OCI-M2 (cell line): ENCODE measurements around the gene FCER2.
"Not testable (repeated sequence)": the region's sequence is repeated elsewhere in the genome, so short reads cannot be mapped to it uniquely, and the experiment has no call there.

Source experiments
- DNase-seq: peaks from one replicate; lab custom pipeline; 2025; ENCODE audit not compliant: unreplicated experiment; lab: John Stamatoyannopoulos, UW

Gene FCER2

DNA sequence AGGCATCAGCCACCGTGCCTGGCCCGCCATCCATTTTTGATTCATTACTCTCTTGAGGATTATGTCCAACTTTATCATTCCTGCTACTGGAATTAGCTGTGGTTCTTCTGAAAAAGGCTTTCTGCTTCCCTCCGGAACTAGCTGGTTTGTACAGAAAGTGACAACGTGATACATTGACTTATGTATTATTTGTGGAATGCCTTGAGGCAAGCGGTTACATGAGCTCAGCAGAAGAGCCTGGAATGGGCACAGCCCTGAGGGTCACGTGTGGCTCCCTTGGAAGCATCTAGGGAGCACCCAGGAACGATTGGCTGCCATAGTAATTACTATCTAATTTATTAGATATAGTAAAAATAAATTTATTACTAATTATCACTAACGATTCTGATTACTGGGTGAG lies 47.5 kb downstream of the FCER2 start:
- DNase-seq = no peak

DNA sequence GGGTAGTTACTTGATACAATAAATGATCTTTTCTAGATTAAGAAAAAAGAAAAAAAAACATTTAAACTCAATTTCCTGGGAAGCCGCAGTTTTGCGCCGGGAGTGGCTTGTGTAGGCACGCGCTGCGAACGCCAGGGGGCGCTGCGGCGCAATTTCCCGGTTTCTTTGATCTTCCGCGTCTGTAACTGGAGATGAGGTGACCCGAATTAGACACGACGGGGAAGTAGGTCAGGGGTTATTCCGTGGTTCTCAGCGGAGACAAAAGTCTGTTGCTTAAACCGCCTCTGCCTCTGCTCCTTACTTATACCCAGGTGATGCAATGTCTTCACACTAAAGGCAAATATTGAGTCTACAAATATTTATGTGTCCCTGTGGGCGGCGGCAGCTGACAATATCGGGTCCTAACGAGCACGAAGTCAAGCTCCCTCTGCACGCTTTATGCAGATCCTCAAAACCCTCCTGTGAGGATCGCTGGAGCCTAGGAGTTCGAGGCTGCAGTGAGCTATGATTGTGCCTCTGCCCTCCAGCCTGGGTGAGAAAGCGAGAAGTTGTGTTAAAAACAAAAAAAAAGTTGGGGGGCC lies 49.8 kb downstream of the FCER2 start:
- no peak for DNase-seq

DNA sequence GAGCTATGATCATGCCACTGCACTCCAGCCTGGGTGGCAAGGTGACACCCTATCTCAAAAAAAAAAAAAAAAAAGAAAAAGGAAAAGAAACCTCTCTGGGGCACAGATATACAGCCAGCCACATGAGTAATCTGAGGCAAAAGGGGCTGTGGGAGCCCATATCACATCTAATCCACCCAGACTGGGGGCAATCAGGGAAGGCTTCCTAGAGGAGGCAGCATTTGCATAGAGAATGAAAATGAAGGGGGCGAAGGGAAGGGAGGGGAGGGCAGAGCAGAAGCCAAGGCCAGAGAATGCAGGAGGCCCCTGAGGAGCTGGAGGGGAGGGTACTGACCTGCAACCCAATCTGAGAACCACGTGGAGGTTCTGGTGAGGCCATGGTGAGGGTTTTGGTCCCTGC lies 51.8 kb downstream of the FCER2 start:
- no peak for DNase-seq

DNA sequence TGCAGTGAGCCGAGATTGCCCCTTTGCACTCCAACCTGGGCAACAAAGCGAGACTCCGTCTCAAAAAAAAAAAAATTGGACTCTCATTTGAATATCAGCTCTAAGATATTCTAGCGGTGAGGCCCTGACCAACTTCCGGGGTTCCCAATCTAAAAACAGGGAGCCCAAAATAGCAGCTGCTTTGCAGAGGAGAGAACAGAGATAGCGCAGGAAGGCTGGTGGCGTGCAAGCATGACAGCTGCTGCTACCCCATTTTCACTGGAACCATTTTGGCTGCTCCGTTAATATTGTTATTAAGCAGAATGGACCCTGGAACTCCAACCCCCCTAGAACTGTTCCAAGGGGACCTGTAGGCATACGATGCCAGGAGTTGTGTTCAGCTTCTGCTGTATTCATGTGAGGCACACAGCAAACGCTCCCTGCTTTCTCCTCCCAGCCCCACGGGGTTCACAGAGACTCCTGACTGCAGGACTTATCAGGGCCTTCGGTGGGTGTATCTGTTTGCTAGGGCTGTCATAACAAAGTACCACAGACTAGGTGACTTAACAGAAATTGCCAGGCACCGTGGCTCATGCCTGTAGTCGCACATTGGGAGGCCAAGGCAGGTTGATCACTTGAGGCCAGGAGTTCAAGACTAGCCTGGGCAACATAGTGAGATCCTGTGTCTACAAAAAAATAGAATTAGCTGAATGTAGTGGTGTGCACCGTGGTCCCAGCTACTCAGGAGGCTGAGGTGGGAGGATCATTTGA lies 53.5 kb downstream of the FCER2 start:
- DNase-seq = no peak

DNA sequence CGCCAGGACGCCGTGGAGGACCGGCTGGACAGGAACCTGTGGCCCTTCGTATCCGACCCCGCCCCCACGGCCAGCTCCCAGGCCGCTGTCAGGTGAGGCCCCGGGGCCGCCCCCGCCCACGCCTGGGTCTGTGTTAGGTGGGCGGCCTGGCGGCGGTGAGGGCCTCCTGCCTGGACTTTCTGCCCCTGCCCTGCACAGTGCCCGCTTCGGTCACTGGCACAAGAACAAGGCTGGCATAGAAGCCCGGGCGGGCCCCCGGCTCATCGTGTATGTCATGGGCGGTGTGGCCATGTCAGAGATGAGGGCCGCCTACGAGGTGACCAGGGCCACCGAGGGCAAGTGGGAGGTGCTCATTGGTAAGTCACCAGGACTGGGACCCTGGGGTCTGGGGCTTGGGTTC lies 54.8 kb downstream of the FCER2 start:
- DNase-seq = no peak

DNA sequence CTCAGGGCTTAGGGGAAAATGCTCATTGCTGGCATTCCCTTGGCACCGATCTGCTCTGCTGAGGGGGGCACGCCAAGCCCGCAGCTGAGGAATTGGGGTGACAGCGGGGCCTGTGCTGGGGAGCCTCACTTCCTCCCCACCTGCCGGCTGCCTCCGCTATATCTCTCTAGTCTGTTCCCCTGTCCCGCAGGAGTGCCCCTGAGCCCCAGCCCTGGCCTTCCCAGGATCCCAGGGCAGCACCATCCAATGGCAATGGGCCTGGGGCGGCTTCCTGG lies 55.6 kb downstream of the FCER2 start:
- no peak for DNase-seq

DNA sequence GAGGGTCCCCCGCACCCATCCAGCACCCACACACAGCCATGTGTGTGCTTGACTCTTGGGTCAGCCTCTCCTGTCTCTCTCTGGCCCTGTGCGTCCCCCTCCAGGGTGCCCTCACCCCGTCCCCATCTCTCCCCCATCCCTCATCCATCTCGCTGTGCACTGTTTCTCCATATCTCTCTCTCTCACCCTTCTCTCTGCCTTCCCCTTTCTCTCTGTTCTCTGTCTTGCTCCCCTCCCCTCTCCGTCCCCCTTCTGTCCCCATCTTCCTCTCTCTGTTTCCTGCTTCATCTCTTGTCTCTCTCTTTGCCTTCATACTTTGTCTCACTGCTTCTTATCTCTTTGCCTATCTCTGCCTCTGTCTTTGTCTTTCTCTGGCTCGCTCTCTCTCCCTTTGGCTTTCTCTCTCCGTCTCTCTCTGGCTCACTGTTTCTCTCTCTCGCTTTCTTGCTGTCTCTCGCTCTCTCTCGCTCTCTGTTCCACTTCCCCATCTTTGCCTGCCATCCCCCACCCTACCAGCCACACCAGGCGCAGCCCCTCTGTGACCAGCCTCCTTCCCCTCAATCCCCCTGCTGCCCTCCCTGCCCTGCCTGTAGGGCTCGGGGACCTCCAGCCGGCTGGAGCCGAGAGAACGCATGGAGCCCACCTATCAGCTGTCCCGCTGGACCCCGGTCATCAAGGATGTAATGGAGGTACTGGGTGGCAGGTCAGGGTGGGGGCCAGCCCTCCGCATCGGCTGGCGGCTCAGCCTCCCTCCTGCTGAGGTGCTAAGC lies 56.1 kb downstream of the FCER2 start:
- no peak for DNase-seq

DNA sequence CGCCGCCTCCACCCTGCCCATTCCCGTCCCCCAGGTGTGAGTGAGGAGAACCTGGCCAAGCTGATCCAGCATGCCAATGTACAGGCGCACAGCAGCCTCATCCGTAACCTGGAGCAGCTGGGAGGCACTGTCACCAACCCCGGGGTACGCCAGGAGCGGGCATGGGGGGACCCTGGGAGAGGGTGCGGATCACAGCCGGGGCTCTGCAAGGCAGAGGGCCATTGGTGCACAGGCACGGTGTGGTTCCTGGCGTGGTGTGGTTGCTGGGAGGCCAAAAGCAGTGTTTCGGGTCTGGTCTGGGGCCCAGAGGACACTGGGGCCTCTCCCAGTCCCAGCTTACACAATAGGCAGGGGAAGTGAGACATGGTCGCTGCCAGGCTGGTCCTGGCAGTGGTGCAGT lies 56.8 kb downstream of the FCER2 start:
- DNase-seq = no peak

DNA sequence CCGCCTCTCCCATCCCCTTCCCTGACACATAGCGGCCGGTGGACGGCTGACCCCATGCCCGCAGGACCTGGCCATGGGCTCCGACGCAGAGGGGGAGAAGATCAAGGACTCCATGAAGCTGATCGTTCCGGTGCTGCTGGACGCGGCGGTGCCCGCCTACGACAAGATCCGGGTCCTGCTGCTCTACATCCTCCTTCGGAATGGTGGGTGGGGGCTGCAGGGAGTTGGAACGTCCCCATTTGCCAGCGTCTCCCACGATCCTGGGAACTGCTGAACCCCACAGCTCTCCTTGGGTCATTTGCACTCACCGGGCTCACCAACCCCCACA lies 57.4 kb downstream of the FCER2 start:
- no peak for DNase-seq

DNA sequence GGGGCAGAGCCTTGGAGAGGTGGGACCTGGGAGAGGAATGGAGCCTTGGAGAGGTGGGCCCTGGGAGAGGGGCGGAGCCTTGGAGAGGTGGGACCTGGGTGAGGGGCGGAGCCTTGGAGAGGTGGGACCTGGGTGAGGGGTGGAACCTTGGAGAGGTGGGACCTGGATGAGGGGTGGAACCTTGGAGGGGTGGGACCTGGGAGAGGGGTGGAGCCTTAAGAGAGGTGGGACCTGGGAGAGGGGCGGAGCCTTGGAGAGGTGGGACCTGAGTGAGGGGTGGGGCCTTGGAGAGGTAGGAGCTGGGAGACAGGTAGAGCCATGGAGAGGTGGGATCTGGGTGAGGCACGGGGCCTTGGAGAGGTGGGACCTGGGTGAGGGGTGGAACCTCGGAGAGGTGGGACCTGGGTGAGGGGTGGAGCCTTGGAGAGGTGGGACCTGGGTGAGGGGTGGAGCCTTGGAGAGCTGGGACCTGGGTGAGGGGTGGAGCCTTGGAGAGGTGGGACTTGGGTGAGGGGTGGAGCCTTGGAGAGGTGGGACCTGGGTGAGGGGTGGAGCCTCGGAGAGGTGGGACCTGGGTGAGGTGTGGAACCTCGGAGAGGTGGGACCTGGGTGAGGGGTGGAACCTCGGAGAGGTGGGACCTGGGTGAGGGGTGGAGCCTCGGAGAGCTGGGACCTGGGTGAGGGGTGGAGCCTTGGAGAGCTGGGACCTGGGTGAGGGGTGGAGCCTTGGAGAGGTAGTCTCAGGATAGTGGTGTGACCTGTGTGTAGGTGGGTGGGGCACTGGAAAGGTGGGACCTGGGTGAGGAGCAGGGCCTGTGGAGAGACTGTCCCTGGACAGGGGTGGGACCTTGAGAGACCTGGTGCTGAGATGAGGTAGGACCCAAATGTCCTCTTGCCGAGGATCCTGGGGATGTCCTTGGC lies 58.0 kb downstream of the FCER2 start:
- not testable (repeated sequence) for DNase-seq

DNA sequence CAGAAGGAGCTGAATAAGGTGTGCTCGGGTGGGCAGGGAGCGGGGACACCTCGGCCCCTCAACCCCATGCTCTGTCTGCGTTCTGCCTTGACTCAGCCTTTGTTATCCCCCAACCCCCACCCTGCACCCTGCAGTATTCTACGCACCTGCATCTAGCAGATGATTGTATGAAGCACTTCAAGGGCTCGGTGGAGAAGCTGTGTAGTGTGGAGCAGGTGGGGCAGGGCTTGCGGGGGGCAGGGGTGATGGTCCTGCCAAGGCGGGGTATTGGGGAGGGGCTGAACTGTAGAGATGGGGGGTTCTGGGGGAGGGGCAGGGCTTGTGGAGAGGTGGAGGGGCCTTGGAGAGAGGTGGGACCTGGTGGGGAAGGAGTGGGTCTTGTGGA lies 58.9 kb downstream of the FCER2 start:
- no peak for DNase-seq

DNA sequence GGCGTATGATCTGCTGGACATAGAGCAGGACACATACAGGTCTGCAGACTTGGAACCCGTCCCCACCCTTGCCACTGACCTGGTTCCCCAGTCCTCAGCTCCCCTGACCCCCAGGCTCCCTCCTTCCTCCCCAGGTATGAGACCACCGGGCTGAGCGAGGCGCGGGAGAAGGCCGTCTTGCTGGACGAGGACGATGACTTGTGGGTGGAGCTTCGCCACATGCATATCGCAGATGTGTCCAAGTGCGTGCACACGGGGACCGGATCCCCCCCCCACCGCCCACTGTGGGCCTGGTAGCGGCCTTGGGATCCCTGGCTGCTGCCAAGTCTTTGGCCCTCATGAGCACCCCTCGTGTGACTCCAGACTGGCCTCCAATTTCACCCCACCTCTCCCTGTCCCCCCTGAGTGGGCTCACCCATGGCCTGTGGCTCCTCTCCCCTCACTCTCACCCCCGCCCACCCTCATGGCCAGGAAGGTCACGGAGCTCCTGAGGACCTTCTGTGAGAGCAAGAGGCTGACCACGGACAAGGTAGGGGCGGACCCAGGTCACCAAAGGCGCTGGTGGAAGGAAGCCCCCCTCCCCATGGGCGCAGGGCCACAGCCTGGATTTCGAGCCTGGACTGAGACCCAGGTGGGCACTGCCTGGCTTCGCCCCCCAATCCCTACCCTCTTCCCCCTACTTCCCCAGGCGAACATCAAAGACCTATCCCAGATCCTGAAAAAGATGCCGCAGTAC lies 59.5 kb downstream of the FCER2 start:
- DNase-seq = no peak

DNA sequence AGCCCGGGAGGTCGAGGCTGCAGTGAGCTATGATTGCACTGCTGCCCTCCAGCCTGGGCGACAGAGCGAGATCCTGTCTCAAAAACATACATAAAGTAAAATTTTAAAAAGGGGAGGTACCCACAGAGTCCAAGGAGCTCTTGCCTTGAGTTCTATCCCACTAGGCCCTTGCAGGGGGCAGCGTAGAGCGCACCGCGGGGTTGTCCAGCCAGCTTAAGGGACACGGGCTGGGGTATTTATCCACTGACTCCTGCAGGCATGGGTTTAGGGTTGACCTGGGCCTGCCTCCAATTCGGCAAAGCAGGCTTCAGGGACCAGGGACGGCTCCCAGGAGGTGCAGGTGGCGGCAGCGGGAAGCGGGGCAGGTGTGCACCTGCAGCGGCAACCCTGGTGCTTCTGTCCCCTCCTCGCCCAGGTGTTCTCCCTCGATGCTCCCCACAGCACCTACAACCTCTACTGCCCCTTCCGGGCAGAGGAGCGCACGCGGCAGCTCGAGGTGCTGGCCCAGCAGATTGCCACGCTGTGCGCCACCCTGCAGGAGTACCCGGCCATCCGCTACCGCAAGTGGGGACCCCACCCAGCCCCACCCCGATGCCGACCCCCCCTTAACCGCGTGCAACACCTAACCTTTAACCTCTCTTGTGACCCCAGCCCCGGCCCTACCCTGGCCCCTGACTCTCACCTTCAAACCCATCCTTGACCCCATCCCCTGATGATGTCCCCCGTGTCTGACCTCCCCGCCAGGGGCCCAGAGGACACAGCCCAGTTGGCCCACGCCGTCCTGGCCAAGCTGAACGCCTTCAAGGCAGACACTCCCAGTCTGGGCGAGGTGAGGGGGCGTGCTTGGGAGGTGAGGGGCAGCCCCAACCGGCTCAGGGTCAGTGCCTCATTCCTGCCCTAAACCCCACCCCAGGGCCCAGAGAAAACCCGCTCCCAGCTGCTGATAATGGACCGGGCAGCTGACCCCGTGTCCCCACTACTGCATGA lies 60.3 kb downstream of the FCER2 start:
- no peak for DNase-seq

DNA sequence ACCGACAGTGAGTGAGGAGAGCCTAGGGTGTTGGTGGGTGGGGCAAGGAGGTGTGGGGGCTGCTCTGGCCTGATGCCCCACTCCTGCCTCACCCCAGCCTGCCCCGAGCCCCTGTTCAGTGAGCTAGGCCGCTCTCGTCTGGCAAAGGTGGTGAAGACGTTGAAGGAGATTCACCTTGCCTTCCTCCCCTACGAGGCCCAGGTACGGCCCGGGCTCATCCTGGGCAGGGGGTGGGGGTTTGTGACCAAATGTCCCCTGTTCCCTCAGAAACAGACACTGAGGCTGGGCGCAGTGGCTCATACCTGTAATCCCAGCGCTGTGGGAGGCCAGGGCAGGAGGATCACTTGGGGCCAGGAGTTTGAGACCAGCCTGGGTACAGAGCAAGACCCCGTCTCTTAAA lies 61.1 kb downstream of the FCER2 start:
- no peak for DNase-seq

DNA sequence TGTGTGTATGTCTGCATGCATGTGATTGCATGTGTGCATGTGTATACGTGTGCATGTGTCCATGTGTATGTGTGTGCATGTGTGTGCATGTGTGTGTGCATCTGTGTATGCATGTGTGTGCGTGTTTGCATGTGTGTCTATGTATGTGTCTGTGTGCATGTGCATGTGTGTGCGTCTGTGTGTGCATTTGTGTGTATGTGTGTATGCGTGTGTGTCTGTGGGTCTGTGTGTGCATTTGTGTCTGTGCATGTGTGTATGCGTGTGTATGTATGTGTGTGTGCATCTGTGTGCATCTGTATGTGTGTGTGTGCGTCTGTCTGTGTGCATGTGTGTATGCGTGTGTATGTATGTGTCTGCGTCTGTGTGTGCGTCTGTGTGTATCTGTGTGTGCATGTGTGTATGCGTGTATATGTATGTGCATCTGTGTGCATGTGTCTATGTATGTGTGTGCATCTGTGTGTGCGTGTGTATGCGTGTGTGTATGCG lies 62.0 kb downstream of the FCER2 start:
- no peak for DNase-seq

DNA sequence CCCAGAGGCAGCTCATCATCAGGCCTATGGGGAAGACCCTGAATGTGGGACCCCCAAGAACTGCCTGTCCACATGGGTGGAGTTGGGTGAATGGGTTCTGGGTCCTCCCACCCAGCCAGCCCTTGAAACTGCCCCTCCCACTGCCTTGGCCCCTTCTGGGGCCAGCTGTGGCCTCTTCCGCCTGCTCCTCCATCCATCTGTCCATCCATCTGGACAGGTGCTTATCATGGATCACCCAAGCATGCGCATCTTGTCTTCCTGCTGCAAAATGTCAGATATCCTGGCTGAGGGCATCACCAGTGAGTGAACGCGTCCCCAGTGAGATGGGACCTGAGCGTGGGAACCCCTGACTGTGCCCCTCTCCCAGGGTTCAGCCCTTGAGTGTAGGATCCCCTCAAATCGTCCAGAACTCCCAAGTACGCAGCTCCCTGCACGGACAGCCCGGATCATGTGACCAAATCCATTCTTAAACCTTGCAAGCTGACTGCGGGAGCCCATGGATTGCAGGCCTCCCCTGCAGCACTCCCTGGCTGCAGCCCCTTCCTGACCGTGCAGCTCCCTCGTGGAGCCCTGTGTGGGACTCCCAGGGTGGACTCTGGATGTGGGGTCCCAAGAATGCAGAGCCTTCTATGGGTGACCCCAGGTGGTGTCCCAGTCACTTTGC lies 63.0 kb downstream of the FCER2 start:
- DNase-seq = no peak
